Activated T-cell treated with anti-CD3 and anti-CD28 coated beads for 1 hour (primary cell): ENCODE data around the gene ARHGAP15.

Experiments used
- DNase-seq: peaks from one replicate; pipeline ENCODE4 v3.0.0-alpha.2; 2020; ENCODE audit warnings: low read depth

The ARHGAP15 gene

DNA sequence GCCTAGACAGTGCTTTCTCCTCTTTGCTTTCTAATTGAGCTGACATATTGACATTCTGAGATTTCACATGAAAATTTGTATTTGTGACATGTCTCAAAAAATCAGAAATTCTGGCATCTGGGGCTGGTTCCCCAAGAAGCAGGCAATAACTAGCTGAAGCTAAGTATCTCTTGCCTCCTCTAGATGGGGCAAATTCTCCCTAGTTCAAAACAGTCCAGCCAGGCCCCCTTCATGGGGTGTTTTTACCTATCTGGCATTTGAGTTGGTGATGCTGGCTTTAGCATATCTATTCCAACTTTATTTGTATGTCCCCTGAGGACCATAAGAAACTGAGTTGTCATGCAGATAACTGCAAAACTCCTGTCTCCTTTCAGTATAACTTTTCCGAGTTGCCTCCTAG is 39.9 kb downstream of the ARHGAP15 start:
- no peak for DNase-seq

DNA sequence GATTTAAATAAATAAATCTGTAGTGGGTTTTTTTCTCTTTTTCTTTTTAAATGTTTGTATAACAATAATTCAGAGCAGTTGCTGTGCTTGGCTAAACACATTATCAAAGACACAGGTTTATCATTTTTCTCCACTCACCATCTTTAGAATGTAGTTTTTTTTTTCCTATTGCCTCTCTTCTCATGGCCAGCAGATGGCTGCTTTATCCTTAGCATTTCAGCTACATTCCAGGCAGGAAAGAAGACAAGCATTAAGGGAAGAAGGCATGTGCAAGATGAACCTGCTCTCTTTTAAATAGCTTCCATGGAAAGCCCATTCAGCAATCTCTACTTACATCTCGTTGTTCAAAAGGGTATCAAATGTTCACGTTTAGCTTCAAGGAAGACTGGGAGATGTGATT is 42.6 kb downstream of the ARHGAP15 start:
- DNase-seq, result no peak

DNA sequence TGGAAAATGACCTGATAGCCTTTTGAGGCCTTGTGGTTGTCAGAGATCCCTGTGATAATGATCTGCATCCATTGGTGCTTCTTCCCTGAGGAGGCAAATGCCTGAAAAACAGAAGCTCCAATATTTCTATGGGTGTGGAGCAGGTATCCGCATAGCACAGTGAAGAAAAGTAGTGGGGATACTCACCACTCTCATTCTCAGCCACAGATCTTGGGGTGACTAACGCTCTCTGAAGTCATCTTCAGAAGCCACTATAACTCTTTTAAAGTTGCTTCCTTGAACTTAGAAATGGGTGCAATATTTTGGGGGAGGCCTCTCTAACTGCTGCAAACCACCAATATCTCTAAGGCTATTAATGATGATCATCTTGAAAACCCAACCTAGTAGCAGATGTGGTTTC is 46.2 kb downstream of the ARHGAP15 start:
- DNase-seq, result no peak

DNA sequence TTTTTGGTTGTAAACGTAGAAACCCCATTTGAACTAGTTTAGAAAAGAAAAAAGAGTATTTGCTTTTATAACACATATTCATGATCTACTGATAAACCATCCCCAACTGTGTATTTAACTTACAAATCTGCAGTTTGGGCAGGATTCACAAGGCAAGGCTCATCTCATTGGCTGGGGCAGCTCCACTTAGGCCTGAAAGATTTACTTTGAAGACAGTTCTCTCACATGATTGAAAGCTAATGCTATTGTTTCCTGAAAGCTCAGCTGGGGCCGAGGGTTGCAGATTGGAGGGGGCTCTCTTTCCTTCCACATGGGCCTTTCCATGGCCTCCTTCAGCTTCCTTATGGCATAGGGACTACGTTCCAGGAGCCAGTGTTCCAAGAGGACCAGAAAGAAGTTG is 47.4 kb downstream of the ARHGAP15 start:
- DNase-seq, result no peak

DNA sequence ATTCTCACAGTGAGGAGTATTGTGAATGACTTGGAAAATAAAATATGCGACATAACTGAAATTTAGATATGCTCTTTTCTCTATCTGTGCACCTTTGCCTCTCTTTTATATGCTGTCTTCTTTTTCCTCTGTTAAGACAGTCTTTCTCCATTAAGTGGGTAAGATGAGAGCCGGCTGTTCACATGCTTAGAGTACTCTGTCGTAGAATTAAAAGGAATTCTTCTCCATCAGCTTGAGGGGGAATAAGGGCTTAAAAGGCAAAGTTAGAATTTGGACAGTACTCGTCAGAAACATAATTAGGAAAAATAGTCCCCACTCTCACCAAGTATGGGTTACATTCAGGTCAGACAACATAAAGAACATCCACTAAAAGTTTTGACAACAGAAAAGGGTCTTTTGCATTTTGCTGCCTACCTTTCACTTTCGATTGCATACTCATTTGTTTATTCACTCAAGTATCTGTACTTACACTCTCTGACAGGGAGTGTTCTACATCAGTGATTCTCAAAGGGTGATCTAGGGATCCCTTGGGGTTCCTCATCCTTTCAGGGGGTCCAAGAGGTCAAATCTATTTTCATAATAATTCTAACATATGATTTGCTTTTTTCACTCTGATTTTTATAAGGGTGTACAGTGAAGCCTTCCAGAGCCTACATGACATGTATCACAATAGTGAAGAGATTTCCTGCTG is 48.0 kb downstream of the ARHGAP15 start:
- DNase-seq, result no peak

DNA sequence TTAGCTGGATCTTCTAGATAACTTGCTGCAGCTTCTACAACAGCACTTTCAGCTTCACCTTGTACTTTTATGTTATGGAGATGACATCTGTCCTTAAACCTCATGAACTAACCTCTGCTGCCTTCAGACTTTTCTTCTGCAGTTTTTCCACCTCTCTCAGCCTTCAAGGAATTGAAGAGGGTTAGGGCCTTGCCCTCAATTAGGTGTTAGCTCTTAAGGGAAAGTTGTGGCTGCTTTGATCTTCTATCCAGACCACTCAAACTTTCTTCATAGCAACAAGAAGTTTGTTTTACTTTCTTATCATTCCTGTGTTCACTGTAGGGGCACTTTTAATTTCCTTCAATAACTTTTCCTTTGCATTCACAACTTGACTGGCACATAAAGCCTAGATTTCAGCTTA is 52.3 kb downstream of the ARHGAP15 start:
- DNase-seq, result no peak

DNA sequence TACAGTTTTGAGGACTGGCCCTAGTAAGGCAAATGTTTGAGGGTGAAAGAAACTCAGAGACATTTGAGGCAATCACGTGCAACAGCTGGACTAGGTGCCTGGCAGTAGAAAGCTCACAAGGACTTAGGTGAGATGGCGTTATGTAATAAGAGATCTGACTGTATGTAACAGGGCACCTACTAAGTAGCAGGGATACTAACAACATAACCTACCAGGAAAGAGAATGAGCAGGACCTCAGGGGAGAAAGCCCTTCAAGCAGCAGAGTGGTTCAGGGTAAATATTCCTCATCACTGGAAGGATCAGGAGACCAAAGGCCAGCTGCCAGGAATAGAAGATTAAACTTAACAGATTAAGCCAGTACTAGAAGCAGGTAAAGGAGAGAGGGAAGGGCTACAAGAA is 53.4 kb downstream of the ARHGAP15 start:
- DNase-seq, result no peak

DNA sequence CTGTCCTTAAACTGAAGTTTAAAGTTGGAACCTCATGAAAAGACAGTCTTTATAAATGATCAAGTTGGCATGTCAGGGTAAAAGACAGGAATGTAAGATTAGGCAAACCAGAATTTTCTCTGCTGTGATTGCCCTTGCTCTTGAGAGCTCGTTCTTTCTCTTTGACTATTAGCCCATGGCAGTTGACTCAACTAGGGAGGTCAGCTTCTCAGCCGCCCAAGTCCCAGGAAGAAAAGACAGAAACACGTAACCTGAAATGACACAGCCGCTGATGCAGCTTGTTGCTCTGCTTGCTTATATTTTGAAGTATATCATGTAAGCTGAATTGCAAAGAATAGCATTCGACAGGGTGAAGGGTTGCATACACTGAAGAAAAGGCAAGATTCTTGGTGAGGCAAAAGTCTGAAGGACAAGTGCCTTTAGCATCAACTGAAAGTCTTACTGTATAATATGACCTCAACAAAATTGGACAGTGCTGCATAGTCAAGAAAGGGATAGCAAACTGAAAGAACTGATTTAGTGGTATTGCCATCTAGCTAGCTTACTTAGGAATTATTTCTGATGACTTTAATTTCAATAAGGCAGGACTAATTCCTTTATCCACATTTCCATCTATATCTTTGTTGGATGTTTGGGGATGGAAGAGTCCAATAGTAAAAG is 54.7 kb downstream of the ARHGAP15 start:
- no peak for DNase-seq

DNA sequence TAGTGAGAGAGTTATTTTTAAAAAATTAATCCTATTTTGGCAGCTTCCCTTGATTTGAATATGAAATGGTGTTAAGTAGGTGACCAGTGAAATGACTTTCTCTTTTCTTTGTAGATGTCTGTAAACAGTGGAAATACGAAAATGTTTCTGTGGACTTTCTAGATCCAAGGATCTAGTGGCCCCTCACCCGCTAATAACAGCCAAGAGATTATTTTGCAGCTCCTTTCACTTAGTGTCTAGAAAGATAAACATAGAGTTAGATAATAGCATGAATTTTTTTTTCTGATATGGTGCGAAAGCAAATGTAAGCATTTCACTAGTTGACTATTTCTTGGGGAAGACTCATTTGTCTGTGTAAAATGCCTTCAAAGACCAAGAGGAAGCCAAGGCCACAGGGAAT is 57.7 kb downstream of the ARHGAP15 start:
- no peak for DNase-seq

DNA sequence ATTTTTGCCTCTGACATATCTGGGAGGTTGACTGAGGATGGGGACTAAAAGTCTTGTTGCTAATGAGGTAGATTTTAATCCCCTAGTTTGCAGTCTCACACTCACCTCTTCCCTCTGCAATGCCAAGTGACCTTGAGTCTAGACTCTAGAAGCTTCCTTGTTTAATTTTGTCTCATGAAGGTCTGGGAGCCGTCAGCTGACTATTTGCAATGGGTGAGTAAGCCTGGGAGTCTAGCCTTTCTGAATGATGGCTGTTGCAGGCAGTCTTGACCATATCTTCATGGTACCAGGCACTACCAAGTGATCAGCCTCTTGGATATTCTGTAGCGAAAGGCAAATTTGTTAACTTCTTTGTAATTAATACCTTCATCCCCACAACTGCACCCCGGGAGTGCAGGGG is 61.2 kb downstream of the ARHGAP15 start:
- DNase-seq, result no peak

DNA sequence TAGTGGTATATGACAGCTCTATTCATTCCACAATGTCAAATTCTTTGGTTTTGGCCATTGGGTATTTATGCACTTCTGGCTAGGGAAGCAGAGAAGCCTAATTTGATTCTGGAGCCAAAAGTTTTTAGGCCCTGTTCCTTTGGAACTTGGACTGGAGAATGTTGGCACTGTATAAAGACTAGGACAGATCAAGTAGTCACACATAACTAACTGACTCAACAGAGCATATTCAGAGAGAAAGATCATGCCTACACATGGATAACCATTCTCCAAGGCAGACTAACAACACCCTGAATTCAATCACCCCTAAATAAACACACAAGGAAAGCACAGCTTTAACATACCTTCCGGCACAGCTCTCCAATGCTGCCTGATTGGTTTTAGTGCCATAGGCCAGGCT is 62.9 kb downstream of the ARHGAP15 start:
- DNase-seq, result no peak

DNA sequence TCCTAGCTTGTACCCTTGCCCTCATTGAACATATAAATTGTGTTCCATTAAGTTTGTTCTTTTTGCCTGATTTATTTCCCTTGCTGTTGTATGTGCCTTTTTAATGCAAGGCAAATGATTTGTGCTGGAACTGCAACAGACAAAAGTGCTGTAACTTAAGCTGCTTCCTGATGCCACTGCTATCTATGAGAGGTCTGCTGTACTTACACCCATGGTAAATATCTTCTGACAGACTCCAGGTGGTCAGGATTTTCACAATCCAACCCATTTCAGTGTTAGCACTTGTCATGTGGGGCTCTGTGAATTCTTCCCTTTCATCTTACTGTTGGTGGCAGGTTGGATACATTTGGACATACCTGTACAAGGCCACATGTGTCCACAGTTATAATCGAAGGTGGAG is 63.5 kb downstream of the ARHGAP15 start:
- DNase-seq, result no peak

DNA sequence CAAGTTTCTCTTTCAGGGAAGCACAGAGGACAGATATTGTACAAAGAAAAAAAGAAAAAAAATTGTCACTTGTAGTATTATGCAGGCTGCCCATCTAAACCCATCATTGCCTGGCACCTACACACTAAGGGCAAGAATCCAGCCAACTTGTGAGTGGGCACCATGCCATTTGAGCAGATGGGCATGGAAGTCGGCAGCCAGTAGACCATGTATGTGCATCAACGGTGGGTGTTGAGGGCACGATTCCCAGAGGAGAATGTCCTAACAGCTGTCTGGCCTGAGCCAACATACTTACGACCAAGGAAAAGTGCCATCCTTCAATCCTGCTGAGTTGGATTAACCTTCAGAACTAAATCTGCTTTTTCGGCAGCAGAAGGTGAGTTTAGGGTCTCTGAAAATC is 63.9 kb downstream of the ARHGAP15 start:
- no peak for DNase-seq

DNA sequence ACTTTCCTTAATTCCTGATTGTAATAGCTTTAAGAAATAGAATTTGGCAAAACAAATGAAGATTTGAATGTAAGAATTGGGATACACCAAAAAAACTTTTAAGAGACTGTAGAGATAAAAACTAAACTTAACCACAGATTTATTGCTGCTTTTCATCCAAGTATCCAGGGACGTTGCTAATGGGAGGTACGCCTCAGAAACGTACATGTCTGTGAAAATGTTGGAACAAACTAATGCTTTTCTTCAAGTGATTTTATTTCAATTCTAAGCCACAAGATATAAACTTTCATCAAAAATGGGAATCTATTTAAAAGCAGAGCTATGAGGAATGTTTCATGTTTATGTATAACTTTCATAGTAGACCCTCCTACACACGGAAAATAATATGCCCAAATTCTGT is 66.3 kb downstream of the ARHGAP15 start:
- no peak for DNase-seq

DNA sequence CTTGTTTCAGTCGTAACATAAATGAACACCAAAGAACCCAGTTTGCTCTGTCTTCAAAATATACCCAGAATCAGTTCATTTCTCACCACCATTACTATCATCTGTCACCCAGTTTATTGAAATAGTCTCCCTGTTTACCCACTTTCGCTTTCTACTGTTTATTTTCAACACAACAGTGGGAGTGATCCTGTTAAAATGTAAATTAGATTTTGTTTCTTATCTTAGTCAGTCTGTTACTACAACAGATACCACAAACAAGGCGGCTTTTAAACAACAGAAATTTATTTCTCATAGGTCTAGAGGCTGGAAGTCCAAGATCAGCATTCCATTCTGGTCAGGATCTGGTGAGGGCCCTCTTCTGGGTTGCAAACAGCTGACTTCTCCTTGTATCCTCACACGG is 74.8 kb downstream of the ARHGAP15 start:
- DNase-seq, result no peak

DNA sequence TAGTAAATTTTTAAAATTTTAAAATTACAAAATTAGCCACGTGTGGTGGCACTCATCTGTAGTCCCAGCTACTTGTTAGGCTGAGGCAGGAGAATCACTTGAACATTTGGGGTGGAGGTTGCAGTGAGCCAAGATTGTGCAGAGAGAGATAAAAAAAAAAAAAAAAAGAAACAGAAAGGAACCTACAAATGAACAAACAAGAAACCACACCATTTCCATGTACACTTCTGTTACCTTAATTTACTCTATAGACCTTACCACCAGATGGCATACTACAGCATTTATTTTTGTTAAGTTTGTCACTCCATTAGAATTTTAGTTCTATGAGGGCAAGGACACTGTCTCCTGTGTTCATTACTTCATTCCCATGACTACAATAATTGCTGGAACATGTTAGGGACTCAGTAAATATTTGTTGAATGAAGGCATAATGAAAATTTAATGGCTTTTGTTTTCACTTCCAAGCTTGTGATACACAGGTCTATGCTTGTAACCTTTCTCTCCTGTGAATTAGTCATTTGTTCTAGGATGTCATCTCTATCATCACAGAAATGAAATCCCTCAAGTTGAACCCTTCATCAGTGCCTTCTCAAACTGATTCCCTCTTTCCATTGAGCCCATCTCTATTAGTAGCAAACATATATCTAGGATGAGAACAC is 76.0 kb downstream of the ARHGAP15 start:
- no peak for DNase-seq

DNA sequence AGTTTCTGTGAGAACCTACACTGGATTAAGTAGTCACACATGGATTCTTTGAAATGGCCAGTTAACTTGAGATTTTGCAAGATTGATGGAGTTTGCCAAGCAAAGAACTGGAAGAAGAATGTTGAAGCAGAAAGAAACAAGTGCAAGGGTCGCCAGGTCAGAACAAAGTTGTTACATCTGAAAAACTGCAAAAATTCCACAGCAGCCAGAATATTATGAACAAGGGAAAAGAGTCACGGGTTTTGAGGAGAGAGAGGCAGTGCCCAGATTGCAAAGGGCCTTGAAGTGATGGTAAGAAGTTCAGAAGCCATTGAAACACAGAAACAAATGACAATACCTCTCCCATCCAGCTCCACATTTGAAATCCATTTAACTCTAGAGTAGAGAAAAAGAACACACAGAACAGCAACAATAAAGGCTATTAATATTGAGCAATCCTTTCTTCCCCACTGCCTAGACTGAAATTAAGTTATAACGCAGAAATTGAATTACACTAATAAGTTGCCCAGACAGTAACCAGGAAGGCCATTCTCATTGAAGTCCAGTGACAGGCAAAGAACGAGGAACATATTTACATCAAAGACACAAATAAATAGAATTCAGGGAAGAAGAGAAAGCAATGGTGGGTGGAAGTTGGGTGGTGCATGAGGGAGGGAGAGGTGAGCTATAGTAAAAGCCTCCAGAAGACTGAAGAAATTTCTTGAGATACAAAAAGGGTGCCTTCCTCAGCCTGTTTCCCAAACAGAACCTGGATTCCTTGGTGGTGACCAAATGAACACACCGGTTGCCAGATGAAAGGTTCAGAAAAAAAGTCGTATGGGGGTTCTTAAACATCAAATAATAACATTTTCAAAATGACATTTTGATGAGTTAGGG is 80.6 kb downstream of the ARHGAP15 start:
- DNase-seq, result no peak

DNA sequence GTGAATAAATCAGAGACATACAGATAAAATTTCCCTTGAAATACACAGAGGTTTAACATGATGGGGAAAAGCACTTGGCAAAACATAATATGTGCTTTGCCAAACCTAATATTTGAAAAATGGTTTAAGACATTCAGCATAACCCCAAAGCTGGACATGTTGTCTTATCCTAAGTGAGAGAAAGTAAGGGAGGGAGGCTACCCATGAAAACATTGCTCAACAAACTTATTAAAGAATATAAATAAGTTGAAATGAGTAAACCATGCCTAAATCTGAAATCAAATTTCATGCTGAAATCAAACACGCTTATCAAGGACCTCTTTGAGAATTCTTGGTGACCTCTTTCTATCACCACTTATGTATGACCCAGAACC is 81.2 kb downstream of the ARHGAP15 start:
- DNase-seq, result no peak

DNA sequence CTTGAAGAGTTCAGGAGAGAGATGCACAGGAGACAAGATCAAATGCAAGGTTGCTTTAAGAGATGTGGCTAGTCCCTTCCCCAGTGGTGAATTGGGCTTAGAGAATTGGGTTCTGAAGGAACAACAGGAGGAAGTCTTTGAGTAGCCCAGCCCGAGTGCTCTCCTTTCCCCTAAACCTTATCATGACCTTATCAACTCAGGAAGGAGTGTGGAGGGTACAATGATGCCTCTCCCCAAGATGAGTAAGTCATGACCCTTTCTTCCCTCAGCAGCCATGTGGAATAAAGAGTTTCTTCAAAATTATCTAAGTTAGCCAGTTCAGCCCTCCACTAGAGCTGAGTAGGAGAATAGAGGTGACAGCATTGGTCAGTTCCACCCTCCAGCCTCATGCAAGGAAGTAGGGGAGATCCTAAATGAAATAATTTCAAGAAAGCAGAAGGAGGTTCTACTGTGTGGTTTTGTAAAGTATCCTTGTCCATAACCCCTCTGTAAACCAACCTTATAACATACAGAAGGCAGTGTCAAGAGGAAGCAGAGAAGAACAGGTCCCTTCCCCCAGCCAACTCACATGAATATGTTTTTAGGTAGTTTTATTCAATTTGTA is 88.4 kb downstream of the ARHGAP15 start:
- DNase-seq, result no peak

DNA sequence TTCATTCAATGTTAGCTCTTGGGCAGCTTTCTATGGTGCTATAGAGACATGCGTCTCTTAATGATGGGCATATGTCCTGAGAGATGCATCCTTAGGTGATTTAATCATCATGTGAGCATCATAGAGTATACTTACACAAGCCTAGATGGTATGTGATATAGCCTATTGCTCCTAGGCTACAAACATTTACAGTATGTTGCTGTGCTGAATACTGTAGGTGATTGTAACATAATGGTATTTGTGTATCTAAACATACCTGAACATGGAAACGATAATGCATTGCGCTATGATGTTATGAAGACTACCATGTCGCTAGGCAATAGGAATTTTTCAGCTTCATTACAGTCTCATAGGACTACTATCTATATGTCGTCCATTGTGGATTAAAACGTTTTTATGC is 89.4 kb downstream of the ARHGAP15 start:
- no peak for DNase-seq

DNA sequence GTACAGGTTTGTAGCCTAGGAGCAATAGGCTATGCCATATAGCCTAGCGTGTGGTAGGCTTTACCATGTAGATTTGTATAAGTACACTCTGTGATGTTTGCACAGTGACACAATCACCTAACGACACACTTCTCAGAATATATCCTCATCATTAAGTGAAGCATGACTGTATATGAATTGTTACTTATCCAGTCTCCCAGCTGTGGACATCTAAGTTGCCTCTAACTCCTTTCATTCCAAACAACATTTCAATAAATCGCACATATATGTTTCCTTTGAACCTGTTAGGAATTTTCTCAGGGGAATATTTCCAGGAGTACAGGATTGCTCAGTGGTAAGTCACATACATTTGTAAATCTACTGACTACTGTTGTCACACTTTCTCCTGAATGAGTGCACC is 90.0 kb downstream of the ARHGAP15 start:
- DNase-seq, result no peak

DNA sequence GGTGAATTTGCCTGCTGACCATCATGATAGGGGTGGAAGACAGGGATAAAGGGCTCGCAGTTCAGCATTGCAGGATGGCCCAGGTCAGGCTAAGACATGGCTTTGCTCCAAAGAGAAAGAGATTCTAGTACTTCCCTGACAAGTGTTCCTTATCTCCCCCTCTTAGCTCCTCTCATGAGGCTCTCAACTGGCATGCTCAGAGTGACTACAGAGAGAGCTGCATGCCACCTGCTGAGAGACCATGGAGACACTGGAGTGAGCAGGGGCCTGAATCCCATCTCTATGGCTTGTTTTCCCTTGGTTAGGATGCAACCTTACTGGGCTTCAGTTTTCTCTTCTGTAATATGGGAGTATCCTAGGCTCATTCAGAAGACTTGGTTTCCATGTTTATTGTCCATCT is 94.3 kb downstream of the ARHGAP15 start:
- DNase-seq, result no peak
